Endothelial cell (in vitro differentiated cells): Measurements from ENCODE around the gene KDM5B. TPM values are rescaled to one million over a fixed set of nuclear protein-coding genes. Genes with fewer than 3 reads are reported as not detected.

Source experiments
- DNase-seq: peaks from one replicate; pipeline ENCODE4 v3.0.0; 2021; ENCODE audit warnings: low spot score
- H3K27ac Mint-ChIP-seq: one replicate; pipeline ENCODE4 v1.8.0; 2021; ENCODE audit warnings: mixed read lengths, inconsistent platforms; ENCODE audit not compliant: unreplicated experiment
- H3K27me3 Mint-ChIP-seq: one replicate; pipeline ENCODE4 v1.8.0; 2021; ENCODE audit warnings: mild to moderate bottlenecking, moderate library complexity, mixed read lengths, inconsistent platforms; ENCODE audit not compliant: unreplicated experiment
- H3K36me3 Mint-ChIP-seq: one replicate; pipeline ENCODE4 v1.8.0; 2021; ENCODE audit warnings: mild to moderate bottlenecking, low read depth, mixed read lengths, inconsistent platforms; ENCODE audit not compliant: unreplicated experiment
- H3K4me1 Mint-ChIP-seq: one replicate; pipeline ENCODE4 v1.8.0; 2021; ENCODE audit warnings: mild to moderate bottlenecking, mixed read lengths, inconsistent platforms; ENCODE audit not compliant: unreplicated experiment
- H3K4me3 Mint-ChIP-seq: one replicate; pipeline ENCODE4 v1.8.0; 2021; ENCODE audit warnings: mild to moderate bottlenecking, mixed read lengths, inconsistent platforms; ENCODE audit not compliant: unreplicated experiment
- H3K9me3 Mint-ChIP-seq: one replicate; pipeline ENCODE4 v1.8.0; 2021; ENCODE audit warnings: mixed read lengths, inconsistent platforms; ENCODE audit not compliant: unreplicated experiment
- total RNA-seq: library from RNA; stranded (reverse); fragmentation: NEBNext Ultra II Directional; extraction: Animal tissue kit (Norgen Biotek cat#: 25700); gene quantifications from one replicate; pipeline ENCODE4 v1.2.1, GENCODE V29; 2021; ENCODE audit not compliant: unreplicated experiment
- TF ChIP-seq, protein P1 (sequence below): fragments of 200-600 bp; sonication (generic); IDR thresholded peaks from one replicate; pipeline ENCODE4 v1.5.0; 2021; ENCODE audit warnings: antibody characterized with exemption; ENCODE audit not compliant: unreplicated experiment

The KDM5B gene
- total RNA-seq, 1 donor from 2014 or later = 195 TPM

DNA sequence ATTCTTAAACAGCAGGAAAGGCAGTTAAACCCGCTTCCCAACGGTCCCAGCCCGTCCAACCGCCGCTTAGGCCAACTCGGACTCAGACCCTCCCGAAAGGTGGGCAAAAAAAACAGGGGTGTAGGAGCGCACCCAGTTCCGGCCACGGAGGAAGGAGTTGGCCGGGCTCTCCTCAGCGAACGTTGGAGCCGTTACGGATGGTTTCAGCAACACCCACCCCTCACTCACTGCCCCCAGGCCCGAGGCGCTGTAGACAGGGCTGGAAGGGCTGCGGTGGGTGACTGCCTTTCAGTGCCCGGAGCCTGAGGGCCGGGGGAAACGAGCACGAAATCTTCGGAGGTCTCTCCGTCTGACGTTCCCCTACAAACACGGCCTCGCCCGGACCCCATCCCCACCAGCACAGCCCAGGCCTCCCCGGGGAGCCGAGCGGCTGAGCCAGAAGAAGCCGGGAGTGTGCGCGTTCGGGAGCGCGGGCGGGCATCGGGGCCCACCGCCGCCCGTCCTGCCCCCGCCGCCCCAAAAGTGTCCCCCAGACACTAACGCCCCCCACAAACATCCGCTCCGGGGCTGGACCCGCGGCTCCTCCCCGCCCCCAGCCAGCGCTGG, 1.3 kb downstream of the KDM5B start:
- peaks cover 37% of the 10 kb centered on the region for H3K4me1 Mint-ChIP-seq
- peak overlapping the region; percentile 98 for H3K4me3 Mint-ChIP-seq
- peak overlapping the region; percentile 93 for H3K27ac Mint-ChIP-seq

DNA sequence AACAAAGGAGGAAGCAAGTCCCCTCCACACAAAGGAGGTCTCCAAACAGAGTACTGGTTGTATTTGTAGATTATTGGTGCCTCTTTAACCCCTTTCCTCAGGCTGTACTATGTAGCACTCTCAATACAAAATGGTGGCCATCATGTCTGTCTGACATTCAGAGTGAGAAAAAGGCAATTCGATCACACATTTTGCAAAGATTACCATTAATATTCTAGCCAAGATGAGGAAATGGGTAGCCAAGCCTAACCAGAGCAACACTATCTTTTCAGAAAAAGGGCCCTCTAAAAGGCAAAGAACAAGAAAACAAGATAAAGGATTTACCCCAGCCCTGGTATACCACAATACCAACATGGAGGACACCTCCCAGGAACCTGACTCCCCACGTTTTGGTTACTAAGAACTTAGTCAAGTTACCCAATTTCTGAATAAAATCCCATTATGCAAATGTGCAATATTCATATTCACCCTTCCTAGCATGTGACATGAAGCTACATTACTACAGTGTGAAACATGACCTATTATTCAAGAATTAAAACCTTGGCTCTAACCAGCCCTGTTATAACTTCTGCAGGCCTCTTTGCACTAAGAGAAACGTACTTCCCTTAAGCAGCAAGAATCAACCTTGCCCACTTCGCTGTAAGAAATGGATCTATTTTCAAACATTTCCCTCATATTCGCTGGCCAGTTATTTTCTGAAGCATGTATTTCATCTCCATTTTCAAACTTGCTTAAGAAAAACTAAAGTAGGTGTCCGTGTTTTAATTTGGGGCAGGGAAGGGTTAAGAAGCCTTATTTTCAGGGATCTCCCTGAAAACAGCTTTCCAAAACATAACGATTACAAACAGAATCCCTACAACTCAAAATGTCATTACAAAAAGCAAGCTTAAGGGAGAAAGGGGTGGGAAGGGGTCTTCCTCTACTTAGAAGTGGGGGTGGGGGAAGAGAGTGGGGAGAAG, 2.1 kb downstream of the KDM5B start:
- no peak for DNase-seq
- Mint-ChIP-seq H3K36me3 (peaks cover 9% of the 10 kb centered on the region), H3K27ac (peak overlapping the region; percentile 93), H3K9me3 (no peaks in the 10 kb centered on the region), H3K4me1 (peaks cover 32% of the 10 kb centered on the region), H3K27me3 (peaks cover 21% of the 10 kb centered on the region), H3K4me3 (peak overlapping the region; percentile 98)
- TF ChIP-seq, protein P1, sequence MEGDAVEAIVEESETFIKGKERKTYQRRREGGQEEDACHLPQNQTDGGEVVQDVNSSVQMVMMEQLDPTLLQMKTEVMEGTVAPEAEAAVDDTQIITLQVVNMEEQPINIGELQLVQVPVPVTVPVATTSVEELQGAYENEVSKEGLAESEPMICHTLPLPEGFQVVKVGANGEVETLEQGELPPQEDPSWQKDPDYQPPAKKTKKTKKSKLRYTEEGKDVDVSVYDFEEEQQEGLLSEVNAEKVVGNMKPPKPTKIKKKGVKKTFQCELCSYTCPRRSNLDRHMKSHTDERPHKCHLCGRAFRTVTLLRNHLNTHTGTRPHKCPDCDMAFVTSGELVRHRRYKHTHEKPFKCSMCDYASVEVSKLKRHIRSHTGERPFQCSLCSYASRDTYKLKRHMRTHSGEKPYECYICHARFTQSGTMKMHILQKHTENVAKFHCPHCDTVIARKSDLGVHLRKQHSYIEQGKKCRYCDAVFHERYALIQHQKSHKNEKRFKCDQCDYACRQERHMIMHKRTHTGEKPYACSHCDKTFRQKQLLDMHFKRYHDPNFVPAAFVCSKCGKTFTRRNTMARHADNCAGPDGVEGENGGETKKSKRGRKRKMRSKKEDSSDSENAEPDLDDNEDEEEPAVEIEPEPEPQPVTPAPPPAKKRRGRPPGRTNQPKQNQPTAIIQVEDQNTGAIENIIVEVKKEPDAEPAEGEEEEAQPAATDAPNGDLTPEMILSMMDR = no peak

More for the DNA sequence above, 1.3 kb downstream of the KDM5B start:
- TF ChIP-seq, protein P1 = no peak
- DNase-seq = peak; percentile 28
- peaks cover 27% of the 10 kb centered on the region for H3K27me3 Mint-ChIP-seq
- no peaks in the 10 kb centered on the region for H3K9me3 Mint-ChIP-seq
- H3K36me3 Mint-ChIP-seq = peaks cover 13% of the 10 kb centered on the region

DNA sequence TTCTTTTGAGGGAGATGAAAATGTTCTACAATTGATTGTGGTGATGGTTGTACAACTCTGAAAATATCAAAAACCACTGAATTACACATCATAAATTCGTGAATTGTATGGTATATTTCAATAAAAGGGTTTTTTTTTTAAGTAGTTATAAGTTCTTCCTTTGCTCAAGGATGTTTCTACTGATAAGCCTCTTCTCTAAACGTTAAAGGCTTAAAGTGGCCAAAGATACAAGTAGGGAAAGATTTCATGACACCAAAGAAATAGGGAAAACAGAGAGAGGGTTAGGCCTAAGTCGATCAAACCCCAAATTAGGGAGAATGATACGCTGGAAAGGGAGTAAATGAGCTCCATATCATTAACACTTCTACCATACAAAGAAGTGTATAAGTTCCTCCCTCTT, 4.1 kb downstream of the KDM5B start:
- Mint-ChIP-seq H3K4me3 (no peak overlapping the region), H3K36me3 (peaks cover 9% of the 10 kb centered on the region), H3K27ac (no peak overlapping the region), H3K27me3 (peaks cover 12% of the 10 kb centered on the region), H3K9me3 (no peaks in the 10 kb centered on the region), H3K4me1 (peaks cover 23% of the 10 kb centered on the region)
- TF ChIP-seq, protein P1 = no peak
- DNase-seq = no peak

DNA sequence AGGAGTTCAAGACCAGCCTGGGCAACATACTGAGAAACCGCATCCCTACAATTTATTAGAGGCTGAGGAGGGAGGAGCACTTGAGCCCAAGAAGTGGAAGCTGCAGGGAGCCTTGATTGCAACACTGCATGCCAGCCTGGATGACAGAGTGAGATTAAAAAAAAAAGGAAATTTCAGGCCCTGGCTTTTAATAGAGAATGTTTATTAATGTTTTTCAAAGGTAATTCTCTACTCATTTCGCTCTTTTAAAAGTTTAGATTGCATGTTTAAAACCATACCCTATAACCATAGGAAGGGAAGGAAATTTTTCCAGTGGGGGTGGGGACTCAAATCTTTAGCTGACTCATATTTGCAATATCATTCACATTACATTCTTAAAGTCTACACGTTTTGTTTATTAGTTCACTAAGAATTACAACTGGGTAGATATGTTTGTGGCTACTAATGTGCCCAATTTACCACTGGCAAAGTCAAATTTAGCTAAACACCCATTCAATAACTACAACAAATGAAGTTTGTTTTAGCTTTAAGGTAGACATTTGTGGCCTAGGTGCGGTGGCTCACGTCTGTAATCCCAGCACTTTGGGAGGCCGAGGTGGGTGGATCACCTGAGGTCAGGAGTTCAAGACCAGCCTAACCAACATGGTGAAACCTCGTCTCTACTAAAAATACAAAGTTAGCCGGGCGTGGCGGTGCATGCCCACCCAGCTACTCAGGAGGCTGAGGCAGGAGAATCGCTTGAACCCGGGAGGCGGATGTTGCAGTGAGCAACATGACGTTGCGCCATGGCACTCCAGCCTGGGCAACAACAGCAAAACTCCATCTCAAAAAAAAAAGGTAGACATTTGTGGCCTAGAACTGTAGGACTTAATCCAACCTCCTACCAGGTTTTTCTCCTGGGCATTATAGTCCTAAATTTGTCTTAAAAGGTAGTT, 5.0 kb downstream of the KDM5B start:
- Mint-ChIP-seq H3K4me3 (no peak overlapping the region), H3K9me3 (no peaks in the 10 kb centered on the region), H3K4me1 (peaks cover 17% of the 10 kb centered on the region), H3K36me3 (peaks cover 5% of the 10 kb centered on the region), H3K27ac (peak overlapping the region; percentile 24), H3K27me3 (peaks cover 6% of the 10 kb centered on the region)
- no peak for DNase-seq
- TF ChIP-seq, protein P1 = no peak
